Measurements from ENCODE around the gene FBXL12. TPM values are rescaled to one million over a fixed set of nuclear protein-coding genes. Genes with fewer than 3 reads are reported as not detected.
"Not testable (repeated sequence)": the region's sequence is repeated elsewhere in the genome, so short reads cannot be mapped to it uniquely, and the experiment has no call there.

Gene FBXL12
- total RNA-seq, 1 experiment from 2014 or later, result 21.7 TPM

DNA sequence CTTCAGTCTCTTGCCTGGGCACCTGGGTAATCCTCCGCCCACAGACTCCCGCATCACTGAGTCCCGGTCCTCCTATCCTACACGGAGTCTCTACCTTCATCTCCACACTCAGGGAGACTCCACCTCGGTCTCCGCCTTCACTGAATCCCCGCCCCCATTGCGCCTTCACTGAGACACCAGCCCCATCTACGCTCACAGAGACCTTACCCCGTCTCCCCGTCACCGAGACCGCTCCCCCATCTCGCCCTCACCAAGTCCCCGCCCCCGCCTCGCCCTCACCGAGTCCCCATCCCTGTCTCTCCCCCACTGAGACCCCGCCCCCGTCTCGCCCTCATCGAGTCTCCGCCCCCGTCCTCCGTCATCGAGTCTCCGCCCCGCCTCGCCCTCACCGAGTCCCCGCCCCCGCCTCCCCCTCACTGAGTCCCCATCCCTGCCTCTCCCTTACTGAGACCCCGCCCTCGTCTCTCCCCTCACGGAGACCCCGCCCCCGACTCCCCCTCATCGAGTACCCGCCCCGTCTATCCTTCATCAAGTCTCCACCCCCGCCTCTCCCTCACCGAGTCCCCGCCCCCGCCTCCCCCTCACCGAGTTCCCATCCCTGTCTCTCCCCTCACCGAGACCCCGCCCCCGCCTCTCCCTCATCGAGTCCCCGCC, 27.2 kb downstream of the FBXL12 start:
- BruUV-seq (replicated peaks), result no TSS peak
- TF ChIP-seq EZH2 (IDR thresholded peaks at IDR 0.05; ENCODE audit: borderline replicate concordance, low read depth, low read length, poor library complexity, severe bottlenecking), result no peak
- TF ChIP-seq, protein P1, sequence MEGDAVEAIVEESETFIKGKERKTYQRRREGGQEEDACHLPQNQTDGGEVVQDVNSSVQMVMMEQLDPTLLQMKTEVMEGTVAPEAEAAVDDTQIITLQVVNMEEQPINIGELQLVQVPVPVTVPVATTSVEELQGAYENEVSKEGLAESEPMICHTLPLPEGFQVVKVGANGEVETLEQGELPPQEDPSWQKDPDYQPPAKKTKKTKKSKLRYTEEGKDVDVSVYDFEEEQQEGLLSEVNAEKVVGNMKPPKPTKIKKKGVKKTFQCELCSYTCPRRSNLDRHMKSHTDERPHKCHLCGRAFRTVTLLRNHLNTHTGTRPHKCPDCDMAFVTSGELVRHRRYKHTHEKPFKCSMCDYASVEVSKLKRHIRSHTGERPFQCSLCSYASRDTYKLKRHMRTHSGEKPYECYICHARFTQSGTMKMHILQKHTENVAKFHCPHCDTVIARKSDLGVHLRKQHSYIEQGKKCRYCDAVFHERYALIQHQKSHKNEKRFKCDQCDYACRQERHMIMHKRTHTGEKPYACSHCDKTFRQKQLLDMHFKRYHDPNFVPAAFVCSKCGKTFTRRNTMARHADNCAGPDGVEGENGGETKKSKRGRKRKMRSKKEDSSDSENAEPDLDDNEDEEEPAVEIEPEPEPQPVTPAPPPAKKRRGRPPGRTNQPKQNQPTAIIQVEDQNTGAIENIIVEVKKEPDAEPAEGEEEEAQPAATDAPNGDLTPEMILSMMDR (conservative IDR thresholded peaks at IDR 0.05; ENCODE audit: low read depth, low read length), result no peak
- ChIA-PET CTCF (no interaction called here), POLR2A (ENCODE audit: low non-redundant PET) (no interaction called here)
- Histone ChIP-seq H3K27me3 (replicated peaks; ENCODE audit: insufficient read depth, low read depth, low read length, poor library complexity) (no peaks in the 10 kb centered on the region), H3K4me1 (ENCODE audit: insufficient read depth, low read length, poor library complexity, severe bottlenecking) (no peaks in the 10 kb centered on the region), H3K4me3 (ENCODE audit: low read depth, low read length, poor library complexity, severe bottlenecking) (peak overlapping the region; percentile 64), H3K36me3 (ENCODE audit: insufficient read depth, low read length, poor library complexity, severe bottlenecking) (no peaks in the 10 kb centered on the region), H3K27ac (ENCODE audit: low read depth, low read length, poor library complexity, severe bottlenecking) (peak overlapping the region; percentile 73), H3K9me3 (ENCODE audit: low read depth, low read length, poor library complexity, severe bottlenecking) (no peaks in the 10 kb centered on the region)
- intact Hi-C loops (cut with micrococcal nuclease; ENCODE audit: unreplicated experiment), result no loop called here
- peak; percentile 97 for DNase-seq (ENCODE audit: low spot score)

DNA sequence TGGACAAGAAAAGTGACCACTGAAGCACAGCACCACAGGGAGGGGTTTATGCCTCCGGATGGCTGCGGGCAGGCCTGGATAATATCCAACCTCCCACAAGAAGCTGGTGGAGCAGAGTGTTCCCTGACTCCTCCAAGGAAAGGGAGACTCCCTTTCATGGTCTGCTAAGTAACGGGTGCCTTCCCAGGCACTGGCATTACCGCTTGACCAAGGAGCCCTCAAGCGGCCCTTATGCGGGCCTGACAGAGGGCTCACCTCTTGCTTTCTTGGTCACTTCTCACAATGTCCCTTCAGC, 27.9 kb downstream of the FBXL12 start:
- H3K27ac ChIP-seq (ENCODE audit: low read depth, low read length, poor library complexity, severe bottlenecking); H3K27me3 ChIP-seq (replicated peaks; ENCODE audit: insufficient read depth, low read depth, low read length, poor library complexity); POLR2A ChIA-PET (ENCODE audit: low non-redundant PET); H3K4me1 ChIP-seq (ENCODE audit: insufficient read depth, low read length, poor library complexity, severe bottlenecking); H3K36me3 ChIP-seq (ENCODE audit: insufficient read depth, low read length, poor library complexity, severe bottlenecking); BruUV-seq (replicated peaks); DNase-seq (ENCODE audit: low spot score); H3K9me3 ChIP-seq (ENCODE audit: low read depth, low read length, poor library complexity, severe bottlenecking); intact Hi-C loops (cut with micrococcal nuclease; ENCODE audit: unreplicated experiment): not testable (repeated sequence)
- CTCF ChIA-PET, result interaction anchor here (1.0 kb wide), 1 partner anchor 165 kb away, joined by 3 read pairs; no protein-coding TSS in a partner anchor
- H3K4me3 ChIP-seq (ENCODE audit: low read depth, low read length, poor library complexity, severe bottlenecking), result peak overlapping the region; percentile 44

DNA sequence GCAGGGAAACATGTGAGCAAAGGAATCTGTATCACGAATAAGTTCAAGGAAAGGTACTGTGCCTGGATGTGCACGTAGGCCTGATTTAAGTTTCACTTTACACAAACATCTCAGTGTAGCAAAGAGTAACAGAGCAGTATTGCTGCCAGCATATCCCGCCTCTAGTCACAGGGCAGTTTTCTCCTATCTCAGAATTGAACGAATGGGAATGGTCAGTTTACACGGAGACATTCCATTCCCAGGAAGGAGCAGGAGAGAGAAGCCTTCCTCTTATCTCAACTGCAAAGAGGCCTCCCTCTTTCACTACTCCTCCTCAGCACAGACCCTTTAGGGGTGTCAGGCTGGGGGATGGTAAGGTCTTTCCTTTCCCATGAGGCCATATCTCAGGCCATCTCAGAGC, 29.3 kb downstream of the FBXL12 start:
- H3K27me3 ChIP-seq (replicated peaks; ENCODE audit: insufficient read depth, low read depth, low read length, poor library complexity); H3K36me3 ChIP-seq (ENCODE audit: insufficient read depth, low read length, poor library complexity, severe bottlenecking); CTCF ChIA-PET; BruUV-seq (replicated peaks); H3K4me3 ChIP-seq (ENCODE audit: low read depth, low read length, poor library complexity, severe bottlenecking); intact Hi-C loops (cut with micrococcal nuclease; ENCODE audit: unreplicated experiment); DNase-seq (ENCODE audit: low spot score); POLR2A ChIA-PET (ENCODE audit: low non-redundant PET); H3K4me1 ChIP-seq (ENCODE audit: insufficient read depth, low read length, poor library complexity, severe bottlenecking); H3K9me3 ChIP-seq (ENCODE audit: low read depth, low read length, poor library complexity, severe bottlenecking); H3K27ac ChIP-seq (ENCODE audit: low read depth, low read length, poor library complexity, severe bottlenecking): not testable (repeated sequence)

DNA sequence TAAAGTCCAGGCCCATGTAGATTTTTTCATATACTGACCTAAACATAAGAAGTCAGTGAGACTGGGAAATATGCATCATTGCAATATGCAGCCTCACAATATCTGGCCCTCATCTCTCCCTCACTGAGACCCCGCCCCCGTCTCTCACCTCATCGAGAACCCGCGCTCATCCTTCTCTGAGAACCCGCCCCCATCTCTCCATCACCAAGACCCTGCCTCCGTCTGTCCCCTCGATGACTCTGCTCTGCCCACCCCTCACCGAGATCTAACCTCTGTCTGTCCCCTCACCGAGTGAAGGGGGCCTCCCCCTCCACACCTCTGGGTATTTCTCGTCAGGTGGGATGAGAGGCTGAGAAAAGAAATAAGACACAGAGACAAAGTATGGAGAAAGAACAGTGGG, 29.8 kb downstream of the FBXL12 start:
- no peak overlapping the region for H3K27ac ChIP-seq (ENCODE audit: low read depth, low read length, poor library complexity, severe bottlenecking)
- H3K27me3 ChIP-seq (replicated peaks; ENCODE audit: insufficient read depth, low read depth, low read length, poor library complexity), result no peaks in the 10 kb centered on the region
- no TSS peak for BruUV-seq (replicated peaks)
- H3K36me3 ChIP-seq (ENCODE audit: insufficient read depth, low read length, poor library complexity, severe bottlenecking), result no peaks in the 10 kb centered on the region
- POLR2A ChIA-PET (ENCODE audit: low non-redundant PET), result no interaction called here
- CTCF ChIA-PET, result no interaction called here
- H3K9me3 ChIP-seq (ENCODE audit: low read depth, low read length, poor library complexity, severe bottlenecking), result no peaks in the 10 kb centered on the region
- no peak for DNase-seq (ENCODE audit: low spot score)
- TF ChIP-seq EZH2 (IDR thresholded peaks at IDR 0.05; ENCODE audit: borderline replicate concordance, low read depth, low read length, poor library complexity, severe bottlenecking), result no peak
- TF ChIP-seq, protein P1 (conservative IDR thresholded peaks at IDR 0.05; ENCODE audit: low read depth, low read length), result no peak
- no peaks in the 10 kb centered on the region for H3K4me1 ChIP-seq (ENCODE audit: insufficient read depth, low read length, poor library complexity, severe bottlenecking)
- no peak overlapping the region for H3K4me3 ChIP-seq (ENCODE audit: low read depth, low read length, poor library complexity, severe bottlenecking)
- intact Hi-C loops (cut with micrococcal nuclease; ENCODE audit: unreplicated experiment), result no loop called here

DNA sequence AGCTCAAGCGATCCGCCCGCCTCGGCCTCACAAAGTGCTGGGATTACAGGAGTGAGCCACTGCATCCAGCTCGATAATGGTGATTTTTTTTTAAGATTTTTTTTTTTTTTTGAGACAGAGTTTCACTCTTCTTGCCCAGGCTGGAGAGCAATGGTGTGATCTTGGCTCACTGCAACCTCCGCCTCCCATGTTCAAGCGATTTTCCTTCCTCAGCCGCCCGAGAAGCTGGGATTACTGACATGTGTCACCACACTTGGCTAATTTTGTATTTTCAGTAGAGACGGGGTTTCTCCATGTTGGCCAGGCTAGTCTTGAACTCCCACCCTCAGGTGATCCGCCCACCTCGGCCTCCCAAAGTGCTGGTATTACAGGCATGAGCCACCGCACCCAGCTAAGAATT, 30.3 kb downstream of the FBXL12 start:
- H3K36me3 ChIP-seq (ENCODE audit: insufficient read depth, low read length, poor library complexity, severe bottlenecking); DNase-seq (ENCODE audit: low spot score); BruUV-seq (replicated peaks); H3K4me1 ChIP-seq (ENCODE audit: insufficient read depth, low read length, poor library complexity, severe bottlenecking); H3K9me3 ChIP-seq (ENCODE audit: low read depth, low read length, poor library complexity, severe bottlenecking); H3K4me3 ChIP-seq (ENCODE audit: low read depth, low read length, poor library complexity, severe bottlenecking); POLR2A ChIA-PET (ENCODE audit: low non-redundant PET); CTCF ChIA-PET; H3K27ac ChIP-seq (ENCODE audit: low read depth, low read length, poor library complexity, severe bottlenecking); intact Hi-C loops (cut with micrococcal nuclease; ENCODE audit: unreplicated experiment); H3K27me3 ChIP-seq (replicated peaks; ENCODE audit: insufficient read depth, low read depth, low read length, poor library complexity): not testable (repeated sequence)
